ENCODE results near the gene HRK.
"Not testable (repeated sequence)": the region's sequence is repeated elsewhere in the genome, so short reads cannot be mapped to it uniquely, and the experiment has no call there.

The HRK gene

DNA sequence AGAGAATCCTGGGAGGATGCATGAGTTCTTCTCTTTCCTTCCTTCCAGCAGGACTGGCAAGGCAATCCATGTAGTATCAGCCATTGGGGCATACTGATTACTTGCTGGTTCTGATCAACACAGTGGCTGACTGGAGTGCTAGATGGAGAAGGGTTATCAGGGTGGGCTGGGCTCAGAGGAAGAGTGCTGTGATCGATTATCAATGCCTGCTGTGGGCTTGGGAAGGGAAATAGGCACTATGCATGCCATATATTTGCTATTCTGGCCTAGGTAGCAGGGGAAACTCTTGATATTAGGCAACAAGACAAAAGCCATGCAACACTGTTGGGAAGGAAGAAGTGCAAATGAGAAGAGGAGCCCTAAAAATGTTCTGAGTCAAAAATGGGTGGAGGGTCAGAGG lies 45.8 kb downstream of the HRK start:
- Histone ChIP-seq H3K4me1 (ENCODE audit: control insufficient read depth, insufficient read depth, low read length) (peaks cover 18% of the 10 kb centered on the region), H3K9me3 (ENCODE audit: control insufficient read depth, low read length) (no peaks in the 10 kb centered on the region), H3K4me3 (ENCODE audit: low read length) (no peak overlapping the region), H3K36me3 (ENCODE audit: control insufficient read depth, insufficient read depth, low read length, severe bottlenecking) (no peaks in the 10 kb centered on the region), H3K9ac (ENCODE audit: low read length) (no peak overlapping the region), H3K27me3 (replicated peaks; ENCODE audit: control insufficient read depth, insufficient read depth, low read length) (peaks cover 2% of the 10 kb centered on the region)
- no peak for DNase-seq (ENCODE audit: low read depth)

- Histone ChIP-seq H3K9ac (ENCODE audit: low read length) (no peak overlapping the region), H3K36me3 (ENCODE audit: control insufficient read depth, insufficient read depth, low read length, severe bottlenecking) (no peaks in the 10 kb centered on the region), H3K4me1 (ENCODE audit: control insufficient read depth, insufficient read depth, low read length) (peaks cover 11% of the 10 kb centered on the region), H3K27me3 (replicated peaks; ENCODE audit: control insufficient read depth, insufficient read depth, low read length) (no peaks in the 10 kb centered on the region), H3K9me3 (ENCODE audit: control insufficient read depth, low read length) (no peaks in the 10 kb centered on the region), H3K4me3 (ENCODE audit: low read length) (no peak overlapping the region)
- no peak for DNase-seq (ENCODE audit: low read depth)
Observed at GRCh38 chr12:116833474-116833873, 47.8 kb downstream of the HRK start.

GRCh38 chr12:116832353-116832752 lies 48.9 kb downstream of the HRK start:
- Histone ChIP-seq H3K36me3 (ENCODE audit: control insufficient read depth, insufficient read depth, low read length, severe bottlenecking) (no peaks in the 10 kb centered on the region), H3K4me3 (ENCODE audit: low read length) (no peak overlapping the region), H3K9ac (ENCODE audit: low read length) (no peak overlapping the region), H3K4me1 (ENCODE audit: control insufficient read depth, insufficient read depth, low read length) (peaks cover 5% of the 10 kb centered on the region), H3K9me3 (ENCODE audit: control insufficient read depth, low read length) (no peaks in the 10 kb centered on the region), H3K27me3 (replicated peaks; ENCODE audit: control insufficient read depth, insufficient read depth, low read length) (peaks cover 2% of the 10 kb centered on the region)
- peak; percentile 44 for DNase-seq (ENCODE audit: low read depth)

- no peak for DNase-seq (ENCODE audit: low read depth)
- Histone ChIP-seq H3K9ac (ENCODE audit: low read length) (no peak overlapping the region), H3K36me3 (ENCODE audit: control insufficient read depth, insufficient read depth, low read length, severe bottlenecking) (no peaks in the 10 kb centered on the region), H3K27me3 (replicated peaks; ENCODE audit: control insufficient read depth, insufficient read depth, low read length) (peaks cover 3% of the 10 kb centered on the region), H3K4me3 (ENCODE audit: low read length) (no peak overlapping the region), H3K4me1 (ENCODE audit: control insufficient read depth, insufficient read depth, low read length) (no peaks in the 10 kb centered on the region), H3K9me3 (ENCODE audit: control insufficient read depth, low read length) (peaks cover 9% of the 10 kb centered on the region)
Observed at GRCh38 chr12:116827432-116827831, 53.8 kb downstream of the HRK start.

- H3K4me3 ChIP-seq (ENCODE audit: low read length) = no peak overlapping the region
- H3K9me3 ChIP-seq (ENCODE audit: control insufficient read depth, low read length) = peaks cover 9% of the 10 kb centered on the region
- H3K27me3 ChIP-seq (replicated peaks; ENCODE audit: control insufficient read depth, insufficient read depth, low read length) = no peaks in the 10 kb centered on the region
- no peaks in the 10 kb centered on the region for H3K36me3 ChIP-seq (ENCODE audit: control insufficient read depth, insufficient read depth, low read length, severe bottlenecking)
- DNase-seq (ENCODE audit: low read depth) = no peak
- no peak overlapping the region for H3K9ac ChIP-seq (ENCODE audit: low read length)
- H3K4me1 ChIP-seq (ENCODE audit: control insufficient read depth, insufficient read depth, low read length) = peaks cover 12% of the 10 kb centered on the region
Observed at GRCh38 chr12:116821291-116821690, 60.0 kb downstream of the HRK start.

- Histone ChIP-seq H3K36me3 (ENCODE audit: control insufficient read depth, insufficient read depth, low read length, severe bottlenecking) (no peaks in the 10 kb centered on the region), H3K27me3 (replicated peaks; ENCODE audit: control insufficient read depth, insufficient read depth, low read length) (no peaks in the 10 kb centered on the region), H3K4me3 (ENCODE audit: low read length) (no peak overlapping the region), H3K9me3 (ENCODE audit: control insufficient read depth, low read length) (peaks cover 7% of the 10 kb centered on the region), H3K9ac (ENCODE audit: low read length) (no peak overlapping the region), H3K4me1 (ENCODE audit: control insufficient read depth, insufficient read depth, low read length) (peaks cover 12% of the 10 kb centered on the region)
- peak; percentile 5 for DNase-seq (ENCODE audit: low read depth)
Observed at GRCh38 chr12:116820064-116820656, 61.1 kb downstream of the HRK start.

DNA sequence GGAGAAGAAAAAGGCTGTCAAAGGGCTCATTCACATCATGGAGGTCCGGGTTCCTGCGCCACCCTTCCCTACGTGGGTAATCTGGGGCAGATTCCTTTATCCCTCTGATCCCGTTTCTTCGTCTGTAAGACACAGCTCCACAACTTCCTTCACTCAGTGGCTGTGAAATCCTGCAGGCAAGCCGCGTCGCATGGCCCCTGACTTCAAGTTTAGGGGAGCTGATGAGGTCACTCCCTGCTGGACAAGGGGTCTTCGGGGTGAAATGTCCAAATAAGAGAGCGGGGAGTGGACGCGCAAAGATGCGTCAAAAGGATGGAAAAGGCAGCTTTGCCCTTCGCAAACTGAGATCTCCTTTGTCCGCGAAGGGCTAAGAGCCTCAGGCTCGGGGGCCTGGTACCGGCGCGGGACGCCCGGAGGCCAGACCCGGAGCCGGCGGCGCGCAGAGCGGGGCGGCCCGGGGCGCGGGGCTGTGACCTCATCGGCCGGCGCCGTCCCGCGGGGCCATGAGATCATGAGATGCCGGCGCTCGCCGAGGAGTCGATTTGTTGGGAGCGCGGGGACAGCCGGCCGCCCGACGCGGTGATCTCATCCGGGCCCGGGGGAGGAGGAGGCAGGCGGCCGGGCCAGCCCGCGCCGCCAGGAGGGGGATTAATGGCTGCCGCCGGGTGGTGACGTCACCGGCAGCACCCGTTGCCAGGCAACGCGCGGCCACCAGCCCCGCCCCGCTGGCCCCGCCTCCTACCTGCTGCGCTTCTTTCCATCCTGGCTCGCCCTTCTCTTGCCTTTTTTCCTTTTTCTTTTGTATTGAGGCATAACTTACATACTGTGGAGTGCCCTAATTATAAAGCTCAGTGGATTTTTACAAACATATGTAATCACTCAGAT lies 62.1 kb downstream of the HRK start:
- Histone ChIP-seq H3K36me3 (ENCODE audit: control insufficient read depth, insufficient read depth, low read length, severe bottlenecking) (no peaks in the 10 kb centered on the region), H3K4me3 (ENCODE audit: low read length) (peak overlapping the region; percentile 96), H3K27me3 (replicated peaks; ENCODE audit: control insufficient read depth, insufficient read depth, low read length) (no peaks in the 10 kb centered on the region), H3K9me3 (ENCODE audit: control insufficient read depth, low read length) (peaks cover under 1% of the 10 kb centered on the region), H3K9ac (ENCODE audit: low read length) (peak overlapping the region; percentile 98), H3K4me1 (ENCODE audit: control insufficient read depth, insufficient read depth, low read length) (peaks cover 12% of the 10 kb centered on the region)
- peak; percentile 95 for DNase-seq (ENCODE audit: low read depth)

DNA sequence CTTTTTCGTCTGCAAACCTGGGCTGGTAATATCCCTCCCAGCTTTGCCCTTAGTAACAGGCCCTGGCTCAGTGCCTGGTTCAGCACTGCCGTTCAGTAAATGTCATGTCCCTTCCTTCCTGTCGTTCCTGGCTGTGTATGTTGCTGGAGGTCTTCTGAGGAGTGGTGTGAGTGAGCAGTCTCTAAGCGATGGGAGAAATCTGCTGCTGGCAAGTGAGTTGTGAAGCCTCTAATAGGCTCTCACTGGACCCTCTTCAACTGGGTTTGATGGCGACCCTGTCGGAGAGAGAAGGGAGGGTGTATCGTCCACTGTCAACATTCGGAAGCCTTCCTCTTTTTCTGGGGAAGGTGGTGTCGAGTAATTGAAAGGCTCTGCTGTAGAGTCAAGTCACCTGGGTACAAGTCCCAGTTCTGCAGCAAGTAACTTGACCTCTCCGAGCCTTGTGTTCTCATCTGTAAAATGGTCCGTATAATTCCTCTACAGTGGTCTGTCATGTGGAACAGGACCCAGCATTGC lies 62.8 kb downstream of the HRK start:
- peak; percentile 4 for DNase-seq (ENCODE audit: low read depth)
- Histone ChIP-seq H3K36me3 (ENCODE audit: control insufficient read depth, insufficient read depth, low read length, severe bottlenecking) (no peaks in the 10 kb centered on the region), H3K9me3 (ENCODE audit: control insufficient read depth, low read length) (no peaks in the 10 kb centered on the region), H3K4me3 (ENCODE audit: low read length) (peak overlapping the region; percentile 96), H3K9ac (ENCODE audit: low read length) (peak overlapping the region; percentile 98), H3K27me3 (replicated peaks; ENCODE audit: control insufficient read depth, insufficient read depth, low read length) (no peaks in the 10 kb centered on the region), H3K4me1 (ENCODE audit: control insufficient read depth, insufficient read depth, low read length) (peaks cover 12% of the 10 kb centered on the region)

DNA sequence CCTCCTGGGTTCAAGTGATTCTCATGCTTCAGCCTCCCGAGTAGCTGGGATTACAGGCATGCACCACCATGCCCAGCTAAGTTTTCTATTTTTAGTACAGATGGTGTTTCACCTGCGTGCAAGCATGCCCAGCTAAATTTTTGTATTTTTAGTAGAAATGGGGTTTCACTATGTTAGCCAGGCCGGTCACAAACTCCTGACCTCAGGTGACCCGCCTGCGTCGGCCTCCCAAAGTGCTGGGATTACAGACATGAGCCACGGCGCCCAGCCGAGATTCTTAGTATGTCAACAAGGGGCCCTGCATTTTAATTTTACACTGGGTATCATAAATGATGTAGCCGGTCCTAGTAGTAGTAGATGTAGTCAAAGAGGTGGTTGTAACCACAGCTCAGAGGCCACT lies 66.5 kb downstream of the HRK start:
- H3K9me3 ChIP-seq (ENCODE audit: control insufficient read depth, low read length); H3K27me3 ChIP-seq (replicated peaks; ENCODE audit: control insufficient read depth, insufficient read depth, low read length); H3K36me3 ChIP-seq (ENCODE audit: control insufficient read depth, insufficient read depth, low read length, severe bottlenecking); H3K4me3 ChIP-seq (ENCODE audit: low read length); H3K9ac ChIP-seq (ENCODE audit: low read length); DNase-seq (ENCODE audit: low read depth): not testable (repeated sequence)
- peaks cover 12% of the 10 kb centered on the region for H3K4me1 ChIP-seq (ENCODE audit: control insufficient read depth, insufficient read depth, low read length)

DNA sequence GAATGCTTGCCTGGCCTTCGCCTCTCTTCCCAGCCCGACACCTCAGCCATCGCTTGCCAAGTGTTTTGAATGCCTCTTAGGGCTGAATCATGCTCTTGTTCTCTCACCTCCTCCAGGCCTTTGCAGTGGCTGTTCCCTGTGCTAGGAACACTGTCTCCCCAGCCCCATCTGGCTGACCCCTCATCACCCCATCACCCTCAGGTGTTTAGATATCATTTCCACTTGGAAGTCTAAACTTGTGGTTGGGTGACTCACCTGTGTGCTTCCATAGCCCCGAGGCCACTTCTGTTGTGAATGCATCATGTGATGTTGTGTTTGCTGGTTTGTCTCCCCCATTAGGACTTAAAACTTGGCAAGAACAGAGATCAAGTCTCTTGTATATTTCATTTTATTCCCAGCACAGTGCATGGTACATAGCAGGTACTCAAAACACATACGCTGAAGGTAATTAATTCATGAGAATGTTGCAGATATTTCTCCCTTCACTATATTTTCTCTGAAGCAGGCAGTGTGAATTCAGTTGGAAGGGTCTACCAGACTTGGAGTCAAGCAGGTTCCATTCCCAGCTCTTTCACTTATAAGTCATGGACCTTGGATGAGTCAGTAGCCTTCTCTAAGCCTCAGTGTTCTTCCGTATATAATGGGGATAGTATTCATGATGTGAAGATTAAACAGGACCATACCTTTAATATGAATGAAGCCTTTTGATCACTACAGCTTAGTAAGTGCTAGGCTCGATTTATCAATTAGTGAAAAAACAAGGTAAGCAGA lies 67.8 kb downstream of the HRK start:
- Histone ChIP-seq H3K4me1 (ENCODE audit: control insufficient read depth, insufficient read depth, low read length) (peaks cover 6% of the 10 kb centered on the region), H3K9me3 (ENCODE audit: control insufficient read depth, low read length) (no peaks in the 10 kb centered on the region), H3K4me3 (ENCODE audit: low read length) (no peak overlapping the region), H3K27me3 (replicated peaks; ENCODE audit: control insufficient read depth, insufficient read depth, low read length) (no peaks in the 10 kb centered on the region), H3K9ac (ENCODE audit: low read length) (no peak overlapping the region), H3K36me3 (ENCODE audit: control insufficient read depth, insufficient read depth, low read length, severe bottlenecking) (no peaks in the 10 kb centered on the region)
- DNase-seq (ENCODE audit: low read depth) = no peak

GRCh38 chr12:116812238-116812637 lies 69.0 kb downstream of the HRK start:
- no peak for DNase-seq (ENCODE audit: low read depth)
- Histone ChIP-seq H3K27me3 (replicated peaks; ENCODE audit: control insufficient read depth, insufficient read depth, low read length) (no peaks in the 10 kb centered on the region), H3K9ac (ENCODE audit: low read length) (no peak overlapping the region), H3K36me3 (ENCODE audit: control insufficient read depth, insufficient read depth, low read length, severe bottlenecking) (no peaks in the 10 kb centered on the region), H3K4me1 (ENCODE audit: control insufficient read depth, insufficient read depth, low read length) (no peaks in the 10 kb centered on the region), H3K4me3 (ENCODE audit: low read length) (no peak overlapping the region), H3K9me3 (ENCODE audit: control insufficient read depth, low read length) (no peaks in the 10 kb centered on the region)
